Measurements from ENCODE around the gene SETD2.

SETD2 gene

DNA sequence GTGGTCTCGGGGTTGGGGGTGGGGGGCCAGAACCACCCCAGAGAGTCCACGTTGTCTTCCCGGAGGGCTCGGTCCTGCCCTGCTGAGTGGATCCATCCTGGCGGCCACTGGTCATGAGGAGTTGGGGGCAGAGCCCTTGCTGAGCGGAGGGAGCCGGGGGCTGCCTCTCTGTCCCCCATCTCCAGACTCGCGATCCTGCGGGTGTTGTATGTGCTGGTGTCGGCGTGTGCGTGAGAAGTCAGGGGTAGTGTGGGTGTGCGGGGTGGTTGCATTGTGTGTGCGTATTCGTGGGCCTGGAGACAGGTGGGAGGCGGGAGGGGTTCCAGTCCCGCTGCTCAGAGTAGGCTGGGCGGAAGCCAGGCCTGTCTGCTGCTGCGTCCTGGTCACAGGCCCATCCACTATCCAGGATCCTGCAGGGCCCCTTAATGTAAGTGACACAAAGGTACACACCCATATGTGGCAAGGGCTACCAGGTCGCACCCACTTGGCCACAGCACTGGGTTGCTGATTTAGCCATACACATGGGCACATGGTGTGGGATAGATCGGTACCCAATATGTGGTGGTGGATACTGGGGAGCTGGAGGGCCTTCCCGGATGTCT, 153.7 kb downstream of the SETD2 start:
- no peak overlapping the region for H3K4me3 ChIP-seq (ENCODE audit: low read depth, low read length)

DNA sequence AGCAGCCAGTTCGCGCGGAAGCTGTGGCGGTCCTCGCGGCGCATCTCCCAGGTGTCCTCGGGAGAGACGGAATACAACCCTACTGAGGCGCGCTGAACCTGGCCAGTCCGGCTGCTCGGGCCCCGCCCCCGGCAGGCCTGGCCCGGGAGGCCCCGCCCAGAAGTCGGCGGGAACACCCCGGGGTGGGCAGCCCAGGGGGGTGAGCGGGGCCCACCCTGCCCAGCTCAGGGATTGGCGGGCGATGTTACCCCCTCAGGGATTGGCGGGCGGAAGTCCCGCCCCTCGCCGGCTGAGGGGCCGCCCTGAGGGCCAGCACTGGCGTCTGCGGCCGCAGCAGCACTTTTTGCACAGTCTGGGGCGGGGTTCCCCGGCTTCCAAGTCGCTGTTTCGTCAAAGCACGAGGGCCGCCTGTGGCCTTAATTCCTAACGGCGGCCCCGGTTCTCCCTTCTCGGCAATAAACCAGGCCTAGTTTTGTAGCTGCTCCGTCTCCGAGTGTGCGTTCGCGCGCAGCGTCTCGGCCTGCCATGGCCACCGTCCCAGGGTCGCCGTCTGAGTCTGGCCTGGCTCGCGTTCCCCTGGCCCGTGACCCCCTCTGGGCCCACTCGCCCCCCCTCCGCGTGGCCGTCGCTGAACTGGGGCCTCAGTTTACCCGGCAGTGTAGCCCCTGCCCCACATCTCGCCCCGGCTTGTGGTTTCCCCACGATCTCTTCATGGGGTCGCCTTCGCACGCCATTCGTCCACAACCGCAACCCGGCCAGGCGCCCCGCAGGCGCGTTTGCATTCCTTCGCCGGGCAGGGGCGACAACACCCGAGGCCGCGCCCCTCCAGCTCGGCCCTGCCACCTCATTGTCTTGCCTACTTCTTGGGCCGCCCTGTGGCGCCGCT, 154.4 kb downstream of the SETD2 start:
- peak overlapping the region; percentile 60 for H3K4me3 ChIP-seq (ENCODE audit: low read depth, low read length)

DNA sequence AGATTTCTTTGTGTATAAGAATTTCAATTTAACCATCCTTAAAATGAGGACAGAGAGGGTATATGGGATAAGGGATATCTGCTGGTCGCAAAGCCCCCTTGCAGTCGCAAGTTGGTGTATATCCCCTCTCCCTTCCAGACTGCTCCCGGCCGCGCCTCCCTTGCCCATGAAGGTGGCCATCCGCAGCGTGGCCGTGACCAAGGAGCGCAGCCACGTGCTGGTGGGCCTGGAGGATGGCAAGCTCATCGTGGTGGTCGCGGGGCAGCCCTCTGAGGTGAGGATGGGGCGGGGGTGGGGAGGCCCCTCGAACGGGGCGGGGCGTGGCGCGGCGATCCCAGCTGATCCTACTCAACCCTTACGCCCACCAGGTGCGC, 155.1 kb downstream of the SETD2 start:
- H3K4me3 ChIP-seq (ENCODE audit: low read depth, low read length): no peak overlapping the region

DNA sequence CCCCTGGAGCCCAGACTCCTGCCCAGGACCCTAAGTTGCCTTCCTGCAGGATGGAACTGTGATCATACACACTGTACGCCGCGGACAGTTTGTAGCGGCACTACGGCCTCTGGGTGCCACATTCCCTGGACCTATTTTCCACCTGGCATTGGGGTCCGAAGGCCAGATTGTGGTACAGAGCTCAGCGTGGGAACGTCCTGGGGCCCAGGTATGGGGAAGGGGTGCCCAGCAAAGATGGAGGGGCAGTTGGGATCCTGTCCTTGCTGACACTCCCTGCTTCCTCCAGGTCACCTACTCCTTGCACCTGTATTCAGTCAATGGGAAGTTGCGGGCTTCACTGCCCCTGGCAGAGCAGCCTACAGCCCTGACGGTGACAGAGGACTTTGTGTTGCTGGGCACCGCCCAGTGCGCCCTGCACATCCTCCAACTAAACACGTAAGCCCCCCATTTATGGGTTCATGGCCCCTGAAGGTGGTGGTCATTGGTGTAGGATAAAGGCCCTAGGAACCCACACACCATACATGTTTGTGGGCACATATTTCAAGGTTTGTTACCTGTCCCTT, 155.6 kb downstream of the SETD2 start:
- no peak overlapping the region for H3K4me3 ChIP-seq (ENCODE audit: low read depth, low read length)

DNA sequence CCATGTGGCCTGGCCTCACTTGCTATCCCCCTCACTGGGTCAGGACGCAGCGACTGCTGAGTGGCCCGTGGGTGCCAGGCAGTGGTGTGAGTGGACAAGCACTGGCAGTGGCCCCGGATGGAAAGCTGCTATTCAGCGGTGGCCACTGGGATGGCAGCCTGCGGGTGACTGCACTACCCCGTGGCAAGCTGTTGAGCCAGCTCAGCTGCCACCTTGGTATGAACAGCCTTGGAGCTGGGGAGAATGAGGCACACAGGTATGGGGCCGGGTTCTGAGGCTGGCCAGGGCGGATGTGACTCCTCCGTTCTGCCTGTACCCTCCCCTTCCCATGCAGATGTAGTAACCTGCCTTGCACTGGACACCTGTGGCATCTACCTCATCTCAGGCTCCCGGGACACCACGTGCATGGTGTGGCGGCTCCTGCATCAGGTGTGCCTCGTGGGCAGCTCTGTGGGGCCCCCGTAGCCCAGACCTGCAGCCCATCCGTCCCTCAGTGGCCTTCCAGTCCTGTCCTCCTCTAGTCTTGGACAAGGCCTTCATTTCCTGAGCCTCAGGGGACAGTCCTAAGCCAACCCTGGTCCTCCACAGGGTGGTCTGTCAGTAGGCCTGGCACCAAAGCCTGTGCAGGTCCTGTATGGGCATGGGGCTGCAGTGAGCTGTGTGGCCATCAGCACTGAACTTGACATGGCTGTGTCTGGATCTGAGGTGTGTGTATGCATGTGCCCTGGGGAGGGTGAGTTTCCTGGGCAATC, 156.3 kb downstream of the SETD2 start:
- no peak overlapping the region for H3K4me3 ChIP-seq (ENCODE audit: low read depth, low read length)

DNA sequence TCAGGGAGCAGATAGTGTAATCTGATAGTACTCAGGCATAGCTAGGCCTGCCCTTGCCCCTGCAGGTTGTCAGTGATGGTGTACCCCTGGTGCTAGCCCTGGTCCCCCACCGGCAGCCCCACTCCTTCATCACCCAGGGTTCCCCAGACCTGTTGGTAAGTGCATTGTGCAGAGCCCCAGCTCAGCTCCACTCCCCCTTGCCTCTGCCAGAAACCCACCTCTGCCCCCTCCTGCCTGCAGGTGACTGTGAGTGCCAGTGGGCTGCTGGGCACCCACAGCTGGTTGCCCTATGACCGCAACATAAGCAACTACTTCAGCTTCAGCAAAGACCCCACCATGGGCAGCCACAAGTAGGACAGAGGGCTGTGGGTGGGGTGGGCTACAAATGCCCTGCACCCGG, 156.9 kb downstream of the SETD2 start:
- no peak overlapping the region for H3K4me3 ChIP-seq (ENCODE audit: low read depth, low read length)

DNA sequence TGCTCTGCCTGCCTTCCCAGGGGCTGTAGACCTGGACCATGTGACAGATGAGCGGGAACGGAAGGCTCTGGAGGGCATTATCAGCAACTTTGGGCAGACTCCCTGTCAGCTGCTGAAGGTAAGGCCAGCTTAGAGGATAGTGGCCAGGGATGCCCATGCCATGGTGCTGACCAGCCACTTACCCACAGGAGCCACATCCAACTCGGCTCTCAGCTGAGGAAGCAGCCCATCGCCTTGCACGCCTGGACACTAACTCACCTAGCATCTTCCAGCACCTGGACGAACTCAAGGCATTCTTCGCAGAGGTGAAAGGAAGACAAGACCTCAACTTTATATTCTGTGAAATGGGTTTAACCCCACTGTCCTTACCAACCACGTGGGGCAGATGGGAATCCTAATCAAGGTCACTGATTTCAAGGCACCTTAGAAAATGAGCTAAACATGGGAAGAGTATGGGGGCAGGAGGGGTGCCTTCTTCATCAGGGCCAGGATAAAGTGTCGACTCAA, 157.7 kb downstream of the SETD2 start:
- H3K4me3 ChIP-seq (ENCODE audit: low read depth, low read length): no peak overlapping the region

DNA sequence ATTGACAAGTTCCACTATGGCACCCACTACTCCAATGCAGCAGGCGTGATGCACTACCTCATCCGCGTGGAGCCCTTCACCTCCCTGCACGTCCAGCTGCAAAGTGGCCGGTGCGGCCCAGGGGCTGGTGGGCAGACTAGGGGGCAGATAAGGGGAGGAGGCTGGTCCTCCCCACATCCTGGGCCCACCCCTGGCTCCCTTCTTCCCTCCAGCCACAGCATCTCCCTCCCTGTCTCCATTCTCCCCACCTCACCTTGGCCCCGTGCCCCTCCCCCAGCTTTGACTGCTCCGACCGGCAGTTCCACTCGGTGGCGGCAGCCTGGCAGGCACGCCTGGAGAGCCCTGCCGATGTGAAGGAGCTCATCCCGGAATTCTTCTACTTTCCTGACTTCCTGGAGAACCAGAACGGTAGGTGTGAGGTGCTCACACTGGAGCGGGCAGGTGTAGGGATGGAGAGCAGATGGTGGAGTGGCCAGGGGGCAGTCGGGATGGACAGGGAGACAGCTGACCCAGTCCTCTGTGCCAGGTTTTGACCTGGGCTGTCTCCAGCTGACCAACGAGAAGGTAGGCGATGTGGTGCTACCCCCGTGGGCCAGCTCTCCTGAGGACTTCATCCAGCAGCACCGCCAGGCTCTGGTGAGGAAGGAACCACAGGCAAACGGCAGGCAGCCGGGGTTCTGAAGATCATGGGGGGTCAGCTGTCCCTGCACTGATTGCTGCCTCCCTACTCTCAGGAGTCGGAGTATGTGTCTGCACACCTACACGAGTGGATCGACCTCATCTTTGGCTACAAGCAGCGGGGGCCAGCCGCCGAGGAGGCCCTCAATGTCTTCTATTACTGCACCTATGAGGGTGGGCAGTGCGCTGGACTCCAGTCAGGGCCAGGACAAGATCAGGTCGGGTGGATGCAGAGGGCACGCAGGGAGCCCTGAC, 158.4 kb downstream of the SETD2 start:
- H3K4me3 ChIP-seq (ENCODE audit: low read depth, low read length): no peak overlapping the region

DNA sequence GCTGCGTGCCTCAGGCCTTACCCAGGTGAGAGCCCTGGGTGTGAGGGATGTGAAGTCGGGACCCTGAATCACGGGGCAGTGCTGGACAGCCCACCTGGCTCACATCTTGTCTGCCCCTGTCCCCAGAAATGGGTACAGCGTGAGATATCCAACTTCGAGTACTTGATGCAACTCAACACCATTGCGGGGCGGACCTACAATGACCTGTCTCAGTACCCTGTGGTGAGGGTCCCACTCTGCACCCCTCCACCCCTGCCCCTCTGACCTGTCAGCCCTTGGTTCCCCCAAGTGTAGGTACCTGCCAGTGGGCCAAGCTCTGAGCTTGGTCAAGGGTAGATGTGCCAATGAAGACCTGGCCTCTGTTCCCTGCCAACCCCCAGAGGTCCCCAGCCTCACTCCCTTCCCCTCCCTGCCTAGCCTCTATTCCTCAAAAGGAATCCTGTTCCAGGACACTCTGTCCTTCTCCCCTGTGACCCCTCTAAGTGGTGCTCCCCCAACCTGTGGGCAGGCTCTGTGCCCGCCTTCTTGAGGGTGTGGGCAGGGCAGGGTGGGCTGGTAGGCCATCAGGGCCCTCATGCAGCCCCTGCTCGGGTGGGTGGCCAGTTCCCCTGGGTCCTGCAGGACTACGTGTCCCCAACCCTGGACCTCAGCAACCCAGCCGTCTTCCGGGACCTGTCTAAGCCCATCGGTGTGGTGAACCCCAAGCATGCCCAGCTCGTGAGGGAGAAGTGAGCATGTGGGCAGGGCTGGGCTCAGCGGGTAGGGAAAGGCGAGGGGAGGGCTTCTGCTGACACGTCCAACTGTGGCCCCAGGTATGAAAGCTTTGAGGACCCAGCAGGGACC, 159.3 kb downstream of the SETD2 start:
- no peak overlapping the region for H3K4me3 ChIP-seq (ENCODE audit: low read depth, low read length)

DNA sequence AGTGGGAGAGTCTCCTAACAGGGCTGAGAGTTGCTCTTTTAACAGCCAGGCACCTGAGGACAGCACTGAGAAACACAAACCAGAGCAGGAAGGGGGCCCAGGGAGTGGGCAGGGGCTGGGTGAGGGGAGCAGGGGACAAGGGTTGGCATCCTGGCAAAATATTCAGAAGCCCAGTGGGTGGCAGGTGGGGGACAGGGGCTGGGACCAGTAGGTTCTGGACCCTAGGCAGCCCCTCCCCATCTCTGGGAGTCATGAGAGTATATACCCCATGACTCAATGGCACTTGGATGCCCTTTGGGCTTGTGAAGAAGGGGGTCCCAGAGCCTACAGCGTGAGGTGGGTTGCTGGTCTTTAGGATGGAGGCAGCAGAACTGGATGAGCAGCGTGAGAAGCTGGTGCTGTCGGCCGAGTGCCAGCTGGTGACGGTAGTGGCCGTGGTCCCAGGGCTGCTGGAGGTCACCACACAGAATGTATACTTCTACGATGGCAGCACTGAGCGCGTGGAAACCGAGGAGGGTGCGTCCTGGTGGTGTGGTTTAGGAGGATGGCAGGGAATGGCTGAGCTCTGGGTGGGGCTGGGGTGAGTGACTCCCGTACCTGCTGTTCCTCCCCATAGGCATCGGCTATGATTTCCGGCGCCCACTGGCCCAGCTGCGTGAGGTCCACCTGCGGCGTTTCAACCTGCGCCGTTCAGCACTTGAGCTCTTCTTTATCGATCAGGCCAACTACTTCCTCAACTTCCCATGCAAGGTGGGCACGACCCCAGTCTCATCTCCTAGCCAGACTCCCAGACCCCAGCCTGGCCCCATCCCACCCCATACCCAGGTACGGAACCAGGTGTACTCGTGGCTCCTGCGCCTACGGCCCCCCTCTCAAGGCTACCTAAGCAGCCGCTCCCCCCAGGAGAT, 160.2 kb downstream of the SETD2 start:
- H3K4me3 ChIP-seq (ENCODE audit: low read depth, low read length): no peak overlapping the region

DNA sequence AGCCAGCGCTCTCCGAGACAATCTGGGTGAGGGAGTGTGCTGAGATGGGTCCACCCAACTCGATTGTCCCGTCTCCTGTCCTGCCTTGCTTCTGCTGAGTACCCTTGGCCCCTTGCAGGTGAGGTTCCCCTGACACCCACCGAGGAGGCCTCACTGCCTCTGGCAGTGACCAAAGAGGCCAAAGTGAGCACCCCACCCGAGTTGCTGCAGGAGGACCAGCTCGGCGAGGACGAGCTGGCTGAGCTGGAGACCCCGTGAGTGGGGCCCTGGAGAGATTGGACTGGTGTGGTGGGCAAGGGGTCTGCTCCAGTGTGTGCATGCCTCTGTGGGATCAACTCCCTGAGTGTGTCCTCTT, 160.9 kb downstream of the SETD2 start:
- no peak overlapping the region for H3K4me3 ChIP-seq (ENCODE audit: low read depth, low read length)

DNA sequence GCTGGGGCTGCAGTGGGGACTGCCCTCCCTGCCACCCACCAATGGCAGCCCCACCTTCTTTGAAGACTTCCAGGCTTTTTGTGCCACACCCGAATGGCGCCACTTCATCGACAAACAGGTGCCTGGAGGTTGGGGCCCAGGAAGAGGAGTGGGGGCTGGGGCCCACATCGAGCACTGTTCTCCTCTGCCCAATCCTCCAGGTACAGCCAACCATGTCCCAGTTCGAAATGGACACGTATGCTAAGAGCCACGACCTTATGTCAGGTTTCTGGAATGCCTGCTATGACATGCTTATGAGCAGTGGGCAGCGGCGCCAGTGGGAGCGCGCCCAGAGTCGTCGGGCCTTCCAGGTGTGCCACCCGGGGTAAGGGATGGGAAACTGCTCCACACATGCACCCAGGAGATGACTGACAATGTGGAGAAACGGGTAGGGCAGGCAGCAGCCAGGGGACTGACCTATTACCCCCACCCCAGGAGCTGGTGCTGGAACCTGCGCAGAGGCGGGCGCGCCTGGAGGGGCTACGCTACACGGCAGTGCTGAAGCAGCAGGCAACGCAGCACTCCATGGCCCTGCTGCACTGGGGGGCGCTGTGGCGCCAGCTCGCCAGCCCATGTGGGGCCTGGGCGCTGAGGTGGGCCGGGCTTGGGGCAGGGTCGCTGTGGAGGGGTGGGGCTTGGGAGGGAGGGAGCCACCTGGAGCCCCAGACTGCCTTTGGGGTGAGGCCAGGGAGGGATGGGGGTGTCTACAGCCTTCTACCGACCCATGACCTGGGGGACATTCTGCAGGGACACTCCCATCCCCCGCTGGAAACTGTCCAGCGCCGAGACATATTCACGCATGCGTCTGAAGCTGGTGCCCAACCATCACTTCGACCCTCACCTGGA, 161.5 kb downstream of the SETD2 start:
- no peak overlapping the region for H3K4me3 ChIP-seq (ENCODE audit: low read depth, low read length)

DNA sequence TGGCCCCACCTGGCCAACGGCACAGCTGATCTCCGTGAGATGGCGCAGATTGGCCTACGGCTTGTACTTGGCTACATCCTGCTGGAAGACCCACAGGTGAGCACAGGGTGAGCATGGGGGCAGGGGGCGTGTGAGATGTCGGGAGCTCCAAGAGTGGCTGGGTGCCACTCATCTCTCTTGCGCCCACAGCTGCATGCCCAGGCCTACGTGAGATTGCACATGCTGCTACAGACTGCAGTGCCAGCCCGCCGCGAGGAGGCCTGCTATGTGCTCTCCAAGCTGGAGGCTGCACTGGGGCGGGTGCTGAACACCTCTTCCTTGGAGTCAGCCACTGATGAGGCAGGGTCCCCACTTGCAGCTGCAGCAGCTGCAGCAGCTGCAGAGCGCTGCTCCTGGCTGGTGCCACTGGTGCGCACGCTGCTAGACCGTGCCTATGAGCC, 162.2 kb downstream of the SETD2 start:
- no peak overlapping the region for H3K4me3 ChIP-seq (ENCODE audit: low read depth, low read length)

DNA sequence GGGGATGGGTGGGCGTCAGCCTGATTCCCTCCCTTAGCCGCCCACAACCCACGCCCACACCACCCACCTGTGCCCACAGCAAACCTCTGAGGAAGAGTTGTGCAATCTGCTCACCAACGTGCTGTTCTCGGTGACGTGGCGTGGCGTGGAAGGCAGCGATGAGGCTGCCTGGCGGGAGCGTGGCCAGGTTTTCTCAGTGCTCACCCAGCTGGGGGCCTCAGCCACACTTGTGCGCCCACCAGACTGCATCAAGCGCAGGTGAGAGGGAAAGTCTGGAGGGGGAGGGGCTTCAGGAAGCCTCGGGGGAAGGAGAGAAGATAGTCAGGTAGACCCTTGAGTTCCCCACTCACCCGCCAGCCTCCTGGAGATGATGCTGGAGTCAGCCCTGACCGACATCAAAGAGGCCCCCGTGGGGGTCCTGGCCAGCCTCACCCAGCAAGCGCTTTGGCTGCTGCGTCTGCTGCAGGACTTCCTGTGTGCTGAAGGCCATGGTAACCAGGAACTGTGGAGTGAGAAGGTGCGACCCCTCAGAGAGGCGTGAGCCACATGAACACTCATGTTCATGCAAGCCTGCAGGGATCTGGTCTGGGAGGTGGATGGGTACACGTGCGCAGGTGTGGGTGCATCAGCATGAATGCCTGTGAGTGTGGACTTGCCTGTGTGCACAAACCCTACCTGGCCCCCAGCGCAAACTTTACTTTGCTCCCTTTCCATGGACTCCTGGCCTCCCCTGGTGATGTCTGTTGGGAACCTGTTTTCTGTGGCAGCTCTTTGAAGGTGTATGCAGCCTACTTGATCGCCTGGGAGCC, 162.8 kb downstream of the SETD2 start:
- H3K4me3 ChIP-seq (ENCODE audit: low read depth, low read length): no peak overlapping the region

DNA sequence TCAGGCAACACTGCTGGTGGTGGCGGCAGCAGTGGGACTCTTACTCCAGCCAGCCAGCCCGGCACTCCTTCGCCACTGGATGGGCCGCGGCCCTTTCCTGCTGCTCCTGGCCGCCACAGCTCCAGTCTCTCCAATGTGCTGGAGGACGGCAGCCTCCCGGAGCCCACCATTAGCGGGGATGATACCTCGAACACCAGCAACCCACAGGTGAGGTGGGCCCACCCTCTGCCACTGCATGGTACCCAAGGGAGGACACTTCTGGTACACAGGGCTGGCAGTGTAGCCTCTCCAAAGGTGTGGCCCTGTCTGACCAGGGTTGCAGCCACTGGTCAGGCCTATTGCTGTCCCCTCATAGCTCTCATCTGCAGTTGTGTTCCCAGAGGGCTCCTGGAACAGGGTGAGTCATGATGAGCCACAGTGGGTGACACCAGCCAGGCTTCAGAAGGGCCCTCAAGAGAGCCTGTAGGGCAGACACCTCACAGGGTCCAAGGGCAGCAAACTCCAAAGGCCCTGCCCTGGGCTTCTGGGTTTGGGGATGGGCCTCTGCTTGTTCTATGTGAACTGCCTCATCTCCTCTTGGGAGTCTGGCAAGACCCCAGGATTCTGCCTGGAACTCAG, 163.6 kb downstream of the SETD2 start:
- no peak overlapping the region for H3K4me3 ChIP-seq (ENCODE audit: low read depth, low read length)

DNA sequence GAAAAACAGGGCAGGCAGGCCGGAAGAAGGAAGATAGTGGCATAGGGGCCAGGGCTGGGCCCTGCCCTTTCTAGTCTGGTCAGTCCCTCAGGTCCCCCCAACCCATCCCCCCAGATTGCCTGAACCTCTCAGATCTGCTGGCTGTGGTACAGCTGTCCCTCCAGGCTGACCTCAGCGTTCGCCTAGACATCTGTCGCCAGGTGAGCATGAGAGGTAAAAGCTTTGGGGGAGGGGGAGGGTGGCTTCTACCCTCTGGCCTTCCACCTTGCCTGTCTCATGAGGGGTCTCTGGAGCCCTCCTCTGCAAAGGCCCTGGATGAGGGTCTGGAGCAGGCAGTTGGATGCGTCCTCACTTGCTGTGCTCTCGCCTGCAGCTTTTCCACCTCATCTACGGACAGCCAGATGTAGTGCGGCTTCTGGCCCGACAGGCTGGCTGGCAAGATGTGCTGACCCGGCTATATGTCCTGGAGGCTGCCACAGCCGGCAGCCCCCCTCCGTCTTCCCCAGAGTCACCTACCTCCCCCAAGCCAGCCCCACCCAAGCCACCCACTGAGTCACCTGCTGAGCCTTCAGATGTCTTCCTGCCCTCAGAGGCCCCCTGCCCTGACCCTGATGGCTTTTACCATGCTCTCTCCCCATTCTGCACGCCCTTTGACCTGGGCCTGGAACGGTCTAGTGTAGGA, 164.3 kb downstream of the SETD2 start:
- H3K4me3 ChIP-seq (ENCODE audit: low read depth, low read length): no peak overlapping the region
